GM21529 (cell line): ENCODE data around the gene CACNA1S.
A peak's percentile ranks its signal among the peaks of the same experiment; 100 is the strongest.

Experiments
- ATAC-seq: cut with Tn5 transposase; IDR thresholded peaks from one replicate; pipeline ENCODE4 v1.9.1; 2021; ENCODE audit not compliant: unreplicated experiment

The CACNA1S gene

GRCh38 chr1:201119206-201120197 is 7.3 kb upstream of the CACNA1S start:
- ATAC-seq, result no peak

GRCh38 chr1:201116091-201116490 is 3.9 kb upstream of the CACNA1S start:
- no peak for ATAC-seq

- no peak for ATAC-seq
Observed at GRCh38 chr1:201115390-201115937, 3.2 kb upstream of the CACNA1S start.

GRCh38 chr1:201114245-201115131 is 2.3 kb upstream of the CACNA1S start:
- ATAC-seq, result peak; percentile 97

- ATAC-seq, result no peak
Observed at GRCh38 chr1:201113451-201114244, 1.4 kb upstream of the CACNA1S start.

- no peak for ATAC-seq
Observed at GRCh38 chr1:201112926-201113325, 700 bp upstream of the CACNA1S start.

GRCh38 chr1:201111672-201112071 is 554 bp downstream of the CACNA1S start:
- ATAC-seq, result no peak

GRCh38 chr1:201111156-201111555 is 1.1 kb downstream of the CACNA1S start:
- ATAC-seq, result no peak

GRCh38 chr1:201110616-201111015 is 1.6 kb downstream of the CACNA1S start:
- ATAC-seq, result no peak

- no peak for ATAC-seq
Observed at GRCh38 chr1:201110138-201110537, 2.1 kb downstream of the CACNA1S start.

GRCh38 chr1:201109651-201110050 is 2.6 kb downstream of the CACNA1S start:
- ATAC-seq, result no peak

- no peak for ATAC-seq
Observed at GRCh38 chr1:201108614-201109013, 3.6 kb downstream of the CACNA1S start.

- no peak for ATAC-seq
Observed at GRCh38 chr1:201105688-201106087, 6.5 kb downstream of the CACNA1S start.

- no peak for ATAC-seq
Observed at GRCh38 chr1:201104141-201104540, 8.1 kb downstream of the CACNA1S start.

GRCh38 chr1:201103666-201104065 is 8.6 kb downstream of the CACNA1S start:
- no peak for ATAC-seq

GRCh38 chr1:201100169-201100930 is 11.9 kb downstream of the CACNA1S start:
- no peak for ATAC-seq

GRCh38 chr1:201098992-201099677 is 13.1 kb downstream of the CACNA1S start:
- no peak for ATAC-seq

- no peak for ATAC-seq
Observed at GRCh38 chr1:201096977-201097856, 15.0 kb downstream of the CACNA1S start.
